ENCODE measurements around the gene THBS2.

Gene THBS2

DNA sequence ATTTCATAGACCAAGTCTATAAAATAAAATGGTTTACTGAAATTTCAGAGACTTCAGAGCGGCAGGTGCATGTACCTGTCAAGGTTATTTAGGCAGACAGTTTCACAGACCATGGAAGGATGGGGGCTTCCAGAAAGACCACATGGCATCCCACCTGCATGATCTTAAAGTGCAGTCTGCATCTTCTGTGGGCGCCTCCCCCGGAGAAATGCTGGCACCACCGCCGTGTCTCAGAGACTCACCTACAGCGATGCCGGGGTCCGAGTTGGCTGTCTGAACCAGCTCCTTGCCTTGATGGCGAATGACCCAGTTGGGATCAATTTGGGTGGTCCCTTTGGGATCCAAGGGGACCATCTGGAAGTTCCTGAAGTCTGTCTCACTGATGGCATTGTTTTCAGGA, 30.6 kb downstream of the THBS2 start:
- no CpG with 5 or more reads among the region's 9 CpGs for WGBS (ENCODE audit: extremely low coverage, insufficient coverage, low lambda C conversion rate)
- Histone ChIP-seq H4K8ac (ENCODE audit: low read depth, low read length) (no peak overlapping the region), H2AK5ac (ENCODE audit: low read length) (no peak overlapping the region), H3K4me3 (ENCODE audit: low read length) (no peak overlapping the region), H4K5ac (ENCODE audit: low read length) (no peak overlapping the region), H2BK5ac (ENCODE audit: low read length) (no peak overlapping the region), H3K4ac (ENCODE audit: low read depth, low read length) (no peak overlapping the region), H3K23ac (ENCODE audit: low read length) (no peak overlapping the region), H3K27ac (ENCODE audit: low read depth, low read length) (no peak overlapping the region), H3K4me1 (ENCODE audit: control insufficient read depth, low read depth, low read length) (no peaks in the 10 kb centered on the region), H3K56ac (ENCODE audit: low read length) (no peak overlapping the region), H3K79me2 (ENCODE audit: control insufficient read depth, insufficient read depth, low read length) (no peaks in the 10 kb centered on the region), H3K18ac (ENCODE audit: low read length) (no peak overlapping the region), H3K36me3 (ENCODE audit: control insufficient read depth, insufficient read depth, low read length) (no peaks in the 10 kb centered on the region), H3K27me3 (ENCODE audit: insufficient read depth, low read length, poor library complexity) (no peaks in the 10 kb centered on the region), H3K4me2 (ENCODE audit: low read length) (no peak overlapping the region), H2BK15ac (replicated peaks; ENCODE audit: low read depth) (no peak overlapping the region), H3K79me1 (ENCODE audit: low read length) (no peaks in the 10 kb centered on the region), H2BK120ac (ENCODE audit: low read depth, low read length) (no peak overlapping the region), H3K9ac (ENCODE audit: low read length) (no peak overlapping the region)
- no peak for DNase-seq

DNA sequence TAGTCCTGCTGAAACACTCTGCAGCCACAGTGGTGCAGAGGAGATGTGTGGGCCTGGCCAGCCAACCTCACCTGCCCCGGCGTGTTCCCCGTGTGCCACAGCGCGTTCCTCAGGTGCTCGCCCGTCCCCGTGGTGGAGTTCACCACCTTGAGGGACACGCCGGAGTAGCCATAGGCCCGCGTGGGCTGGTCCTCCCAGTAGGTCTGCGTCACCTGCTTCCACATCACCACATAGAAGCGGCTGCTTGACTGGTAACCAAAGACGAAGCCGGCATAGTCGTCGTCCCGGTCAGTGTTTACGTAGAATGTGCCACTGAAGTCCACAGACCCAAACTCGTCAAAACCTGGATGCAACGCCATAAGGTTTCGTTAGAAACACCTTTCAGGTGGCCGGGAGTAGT, 31.5 kb downstream of the THBS2 start:
- Histone ChIP-seq H4K8ac (ENCODE audit: low read depth, low read length) (no peak overlapping the region), H2BK120ac (ENCODE audit: low read depth, low read length) (no peak overlapping the region), H2BK5ac (ENCODE audit: low read length) (no peak overlapping the region), H3K23ac (ENCODE audit: low read length) (no peak overlapping the region), H3K4me2 (ENCODE audit: low read length) (no peak overlapping the region), H2AK5ac (ENCODE audit: low read length) (no peak overlapping the region), H3K27me3 (ENCODE audit: insufficient read depth, low read length, poor library complexity) (no peaks in the 10 kb centered on the region), H3K18ac (ENCODE audit: low read length) (no peak overlapping the region), H3K9ac (ENCODE audit: low read length) (no peak overlapping the region), H3K56ac (ENCODE audit: low read length) (no peak overlapping the region), H2BK15ac (replicated peaks; ENCODE audit: low read depth) (no peak overlapping the region), H3K4me3 (ENCODE audit: low read length) (no peak overlapping the region), H3K4me1 (ENCODE audit: control insufficient read depth, low read depth, low read length) (no peaks in the 10 kb centered on the region), H4K5ac (ENCODE audit: low read length) (no peak overlapping the region), H3K79me2 (ENCODE audit: control insufficient read depth, insufficient read depth, low read length) (no peaks in the 10 kb centered on the region), H3K79me1 (ENCODE audit: low read length) (no peaks in the 10 kb centered on the region), H3K36me3 (ENCODE audit: control insufficient read depth, insufficient read depth, low read length) (no peaks in the 10 kb centered on the region), H3K4ac (ENCODE audit: low read depth, low read length) (no peak overlapping the region), H3K27ac (ENCODE audit: low read depth, low read length) (no peak overlapping the region)
- DNase-seq = no peak
- no CpG with 5 or more reads among the region's 24 CpGs for WGBS (ENCODE audit: extremely low coverage, insufficient coverage, low lambda C conversion rate)

DNA sequence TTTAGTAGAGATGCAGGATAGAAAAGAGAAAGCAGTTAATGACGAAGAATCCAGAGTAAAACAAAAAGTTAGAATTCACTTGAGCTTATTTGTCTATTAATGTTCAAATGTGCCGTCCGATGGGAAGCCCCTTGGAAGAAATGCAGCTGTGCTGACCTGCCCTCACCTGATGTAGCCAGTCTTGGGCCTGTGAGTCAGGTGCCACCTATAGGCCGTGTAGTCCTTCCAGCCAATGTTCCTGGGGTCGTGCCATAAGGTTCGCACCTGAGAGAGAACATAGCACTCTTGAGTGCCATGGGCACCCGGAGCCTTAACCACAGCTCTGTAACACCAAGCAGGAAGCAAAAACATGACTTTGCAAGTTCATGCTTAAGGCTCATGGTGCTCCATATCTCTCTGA, 32.4 kb downstream of the THBS2 start:
- Histone ChIP-seq H3K79me1 (ENCODE audit: low read length) (no peaks in the 10 kb centered on the region), H2BK120ac (ENCODE audit: low read depth, low read length) (no peak overlapping the region), H3K79me2 (ENCODE audit: control insufficient read depth, insufficient read depth, low read length) (no peaks in the 10 kb centered on the region), H3K4me2 (ENCODE audit: low read length) (no peak overlapping the region), H3K4me3 (ENCODE audit: low read length) (no peak overlapping the region), H3K36me3 (ENCODE audit: control insufficient read depth, insufficient read depth, low read length) (no peaks in the 10 kb centered on the region), H3K23ac (ENCODE audit: low read length) (no peak overlapping the region), H4K8ac (ENCODE audit: low read depth, low read length) (no peak overlapping the region), H3K4ac (ENCODE audit: low read depth, low read length) (no peak overlapping the region), H3K27me3 (ENCODE audit: insufficient read depth, low read length, poor library complexity) (no peaks in the 10 kb centered on the region), H3K56ac (ENCODE audit: low read length) (no peak overlapping the region), H3K4me1 (ENCODE audit: control insufficient read depth, low read depth, low read length) (no peaks in the 10 kb centered on the region), H3K18ac (ENCODE audit: low read length) (no peak overlapping the region), H2BK5ac (ENCODE audit: low read length) (no peak overlapping the region), H2AK5ac (ENCODE audit: low read length) (no peak overlapping the region), H2BK15ac (replicated peaks; ENCODE audit: low read depth) (no peak overlapping the region), H3K27ac (ENCODE audit: low read depth, low read length) (no peak overlapping the region), H4K5ac (ENCODE audit: low read length) (no peak overlapping the region), H3K9ac (ENCODE audit: low read length) (no peak overlapping the region)
- no CpG with 5 or more reads among the region's 7 CpGs for WGBS (ENCODE audit: extremely low coverage, insufficient coverage, low lambda C conversion rate)
- DNase-seq = peak; percentile 22

DNA sequence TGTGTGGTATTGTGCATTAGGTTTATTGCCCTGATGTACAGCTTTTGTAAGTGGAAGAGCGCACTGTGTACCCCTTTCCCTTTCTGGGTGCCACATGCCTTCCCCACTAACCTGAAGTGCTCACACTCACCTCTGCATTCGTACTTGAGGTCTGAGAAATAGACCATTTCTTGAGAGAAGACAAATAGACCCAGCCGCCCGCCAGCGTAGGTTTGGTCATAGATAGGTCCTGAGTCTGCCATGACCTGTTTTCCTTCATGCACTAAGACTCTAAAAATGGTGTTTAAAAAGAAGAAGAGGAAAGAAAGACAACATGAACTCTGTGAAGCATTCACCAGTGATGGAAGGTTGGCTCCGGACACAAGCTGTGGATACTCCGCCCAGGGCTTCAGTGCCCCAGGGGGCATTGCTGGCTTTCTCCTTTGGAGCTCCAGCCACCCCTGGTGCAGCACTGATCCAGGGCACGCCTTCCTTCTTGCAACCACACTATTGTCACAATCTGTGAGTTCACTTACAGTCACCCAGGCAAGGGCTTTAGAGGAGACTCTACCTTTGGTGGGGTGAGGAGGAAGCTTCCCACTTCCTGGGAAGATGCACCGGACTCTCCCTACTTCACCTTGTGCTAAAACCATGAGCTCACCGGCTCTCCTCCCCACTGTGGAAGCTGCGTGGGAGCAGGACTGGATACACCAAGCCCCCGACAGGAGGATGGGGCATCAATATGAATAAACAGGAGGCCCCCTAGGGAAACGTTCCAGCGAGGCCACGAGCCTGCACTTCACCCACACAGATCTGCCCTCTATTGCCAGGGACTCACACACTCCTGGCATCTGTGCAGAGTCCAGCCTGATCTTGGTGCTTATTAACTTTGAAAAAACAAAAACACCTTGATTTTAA, 33.3 kb downstream of the THBS2 start:
- Histone ChIP-seq H3K27ac (ENCODE audit: low read depth, low read length) (no peak overlapping the region), H3K18ac (ENCODE audit: low read length) (no peak overlapping the region), H3K4me3 (ENCODE audit: low read length) (no peak overlapping the region), H3K4me1 (ENCODE audit: control insufficient read depth, low read depth, low read length) (no peaks in the 10 kb centered on the region), H3K79me2 (ENCODE audit: control insufficient read depth, insufficient read depth, low read length) (no peaks in the 10 kb centered on the region), H3K9ac (ENCODE audit: low read length) (no peak overlapping the region), H2BK5ac (ENCODE audit: low read length) (no peak overlapping the region), H4K8ac (ENCODE audit: low read depth, low read length) (no peak overlapping the region), H3K56ac (ENCODE audit: low read length) (no peak overlapping the region), H2BK120ac (ENCODE audit: low read depth, low read length) (no peak overlapping the region), H2AK5ac (ENCODE audit: low read length) (no peak overlapping the region), H3K23ac (ENCODE audit: low read length) (no peak overlapping the region), H3K4ac (ENCODE audit: low read depth, low read length) (no peak overlapping the region), H3K4me2 (ENCODE audit: low read length) (no peak overlapping the region), H3K27me3 (ENCODE audit: insufficient read depth, low read length, poor library complexity) (no peaks in the 10 kb centered on the region), H3K36me3 (ENCODE audit: control insufficient read depth, insufficient read depth, low read length) (no peaks in the 10 kb centered on the region), H3K79me1 (ENCODE audit: low read length) (no peaks in the 10 kb centered on the region), H2BK15ac (replicated peaks; ENCODE audit: low read depth) (no peak overlapping the region), H4K5ac (ENCODE audit: low read length) (no peak overlapping the region)
- WGBS (ENCODE audit: extremely low coverage, insufficient coverage, low lambda C conversion rate) = no CpG with 5 or more reads among the region's 15 CpGs
- no peak for DNase-seq

DNA sequence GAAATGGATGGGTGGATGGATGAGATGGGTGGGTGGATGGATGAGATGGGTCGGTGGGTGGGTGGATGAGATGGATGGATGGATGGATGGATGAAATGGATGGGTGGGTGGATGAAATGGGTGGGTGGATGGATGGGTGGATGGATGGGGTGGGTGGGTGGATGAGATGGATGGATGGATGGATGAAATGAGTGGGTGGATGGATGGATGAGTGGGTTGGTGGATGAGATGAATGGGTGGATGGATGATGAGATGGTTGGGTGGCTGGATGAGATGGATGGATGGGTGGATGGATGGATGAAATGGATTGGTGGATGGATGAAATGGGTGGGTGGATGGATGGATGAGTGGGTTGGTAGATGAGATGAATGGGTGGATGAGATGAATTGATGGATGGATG, 35.7 kb downstream of the THBS2 start:
- Histone ChIP-seq H4K8ac (ENCODE audit: low read depth, low read length) (no peak overlapping the region), H3K79me1 (ENCODE audit: low read length) (no peaks in the 10 kb centered on the region), H3K23ac (ENCODE audit: low read length) (no peak overlapping the region), H2AK5ac (ENCODE audit: low read length) (no peak overlapping the region), H4K5ac (ENCODE audit: low read length) (no peak overlapping the region), H3K4me1 (ENCODE audit: control insufficient read depth, low read depth, low read length) (no peaks in the 10 kb centered on the region), H3K9ac (ENCODE audit: low read length) (no peak overlapping the region), H3K79me2 (ENCODE audit: control insufficient read depth, insufficient read depth, low read length) (no peaks in the 10 kb centered on the region), H2BK120ac (ENCODE audit: low read depth, low read length) (no peak overlapping the region), H3K4me2 (ENCODE audit: low read length) (no peak overlapping the region), H2BK5ac (ENCODE audit: low read length) (no peak overlapping the region), H3K56ac (ENCODE audit: low read length) (no peak overlapping the region), H3K27me3 (ENCODE audit: insufficient read depth, low read length, poor library complexity) (no peaks in the 10 kb centered on the region), H3K18ac (ENCODE audit: low read length) (no peak overlapping the region), H2BK15ac (replicated peaks; ENCODE audit: low read depth) (no peak overlapping the region), H3K36me3 (ENCODE audit: control insufficient read depth, insufficient read depth, low read length) (no peaks in the 10 kb centered on the region), H3K27ac (ENCODE audit: low read depth, low read length) (no peak overlapping the region), H3K4me3 (ENCODE audit: low read length) (no peak overlapping the region), H3K4ac (ENCODE audit: low read depth, low read length) (no peak overlapping the region)
- no peak for DNase-seq
- WGBS (ENCODE audit: extremely low coverage, insufficient coverage, low lambda C conversion rate) = no CpG with 5 or more reads among the region's 1 CpG

DNA sequence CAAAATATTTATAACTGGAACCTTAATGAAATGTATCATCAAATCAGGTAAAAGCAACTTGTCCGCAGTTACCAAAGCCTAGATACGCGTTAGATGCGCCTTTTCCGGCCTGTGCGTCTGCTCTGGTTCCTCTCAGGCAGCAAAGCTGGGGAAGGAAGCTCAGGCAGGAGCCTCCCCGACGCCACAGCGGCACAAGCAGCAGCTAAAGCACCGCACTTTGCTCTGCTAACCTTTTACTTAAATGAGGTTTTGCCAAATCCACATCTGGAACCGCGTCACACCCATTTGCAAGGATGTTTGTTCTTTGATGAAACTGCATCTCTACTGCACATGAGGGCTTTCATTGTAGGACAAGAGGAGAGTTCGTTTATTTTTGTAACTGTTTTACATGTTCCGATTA, 36.8 kb downstream of the THBS2 start:
- Histone ChIP-seq H3K4me3 (ENCODE audit: low read length) (no peak overlapping the region), H3K79me1 (ENCODE audit: low read length) (no peaks in the 10 kb centered on the region), H3K56ac (ENCODE audit: low read length) (no peak overlapping the region), H3K36me3 (ENCODE audit: control insufficient read depth, insufficient read depth, low read length) (no peaks in the 10 kb centered on the region), H4K8ac (ENCODE audit: low read depth, low read length) (no peak overlapping the region), H3K9ac (ENCODE audit: low read length) (no peak overlapping the region), H3K4ac (ENCODE audit: low read depth, low read length) (no peak overlapping the region), H3K4me2 (ENCODE audit: low read length) (no peak overlapping the region), H3K23ac (ENCODE audit: low read length) (no peak overlapping the region), H4K5ac (ENCODE audit: low read length) (no peak overlapping the region), H2BK120ac (ENCODE audit: low read depth, low read length) (no peak overlapping the region), H2BK15ac (replicated peaks; ENCODE audit: low read depth) (no peak overlapping the region), H3K4me1 (ENCODE audit: control insufficient read depth, low read depth, low read length) (no peaks in the 10 kb centered on the region), H2AK5ac (ENCODE audit: low read length) (no peak overlapping the region), H3K27me3 (ENCODE audit: insufficient read depth, low read length, poor library complexity) (no peaks in the 10 kb centered on the region), H3K79me2 (ENCODE audit: control insufficient read depth, insufficient read depth, low read length) (no peaks in the 10 kb centered on the region), H3K18ac (ENCODE audit: low read length) (no peak overlapping the region), H2BK5ac (ENCODE audit: low read length) (no peak overlapping the region), H3K27ac (ENCODE audit: low read depth, low read length) (no peak overlapping the region)
- DNase-seq = no peak
- no CpG with 5 or more reads among the region's 14 CpGs for WGBS (ENCODE audit: extremely low coverage, insufficient coverage, low lambda C conversion rate)

Measured in mesendoderm (in vitro differentiated cells).